Measurements from ENCODE around the gene MAP3K5.

GRCh38 chr6:136784271-136784664 lies 8.0 kb downstream of the MAP3K5 start:
- TF ChIP-seq CTCF (IDR thresholded peaks at IDR 0.05) (no peak), POLR2AphosphoS5 (IDR thresholded peaks at IDR 0.05; ENCODE audit: insufficient read depth in 1 of 2, low read depth in 1 of 2) (no peak)

Measured in vagina (tissue), 2 donors.